HG03378 (cell line): ENCODE measurements around the gene CYP3A7.
"Not testable (repeated sequence)": the region's sequence is repeated elsewhere in the genome, so short reads cannot be mapped to it uniquely, and the experiment has no call there.

Source experiments
- ATAC-seq: cut with Tn5 transposase; IDR thresholded peaks from one replicate; pipeline ENCODE4 v1.9.1; 2021; ENCODE audit warnings: mild to moderate bottlenecking, moderate library complexity; ENCODE audit not compliant: unreplicated experiment

The CYP3A7 gene

DNA sequence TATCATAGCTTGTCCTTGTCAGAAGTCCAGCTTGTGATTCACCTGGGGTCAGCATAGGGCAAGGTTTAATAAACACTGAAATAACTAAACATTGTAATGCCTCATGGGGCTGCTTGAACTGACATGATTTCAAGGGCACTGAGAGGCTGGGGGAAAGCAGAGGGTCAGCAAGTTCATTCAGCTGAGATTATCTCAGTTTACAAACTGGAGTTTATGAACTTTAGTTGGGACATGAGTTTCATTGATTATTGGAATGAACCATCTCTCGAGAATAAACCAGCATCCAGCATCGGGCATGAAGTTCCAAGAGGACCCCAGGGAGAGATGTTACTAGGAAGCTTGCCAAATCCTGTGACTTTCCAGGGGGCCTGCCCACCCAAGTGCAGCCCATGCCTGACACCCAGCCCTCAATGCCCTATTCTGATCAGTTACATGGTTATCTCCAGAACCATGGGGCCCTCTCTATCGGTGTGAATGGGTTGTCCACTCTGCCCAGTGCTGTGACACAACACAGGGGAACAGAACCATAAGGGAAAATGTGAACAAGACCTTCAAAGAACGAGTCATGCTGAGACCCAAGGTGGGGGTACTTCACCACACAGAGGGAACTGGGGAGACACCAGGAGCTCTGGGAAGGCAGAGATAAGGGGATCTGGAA lies 7.9 kb upstream of the CYP3A7 start:
- no peak for ATAC-seq

DNA sequence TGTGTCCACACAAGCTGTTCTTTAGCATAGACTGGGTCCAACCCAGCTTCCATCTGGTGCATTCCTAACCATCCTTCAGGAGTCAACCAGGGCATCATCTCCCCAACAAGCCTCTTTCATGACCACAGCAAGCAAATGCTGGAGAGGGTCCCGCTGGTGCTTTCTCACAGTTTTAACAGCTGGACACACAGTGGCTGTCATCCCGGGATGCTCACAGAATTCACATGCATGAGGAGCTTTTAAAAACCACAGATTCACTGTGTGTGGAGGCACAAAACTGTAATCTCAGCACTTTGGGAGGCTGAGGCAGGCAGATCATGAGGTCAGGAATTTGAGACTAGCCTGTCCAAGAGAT lies 6.4 kb upstream of the CYP3A7 start:
- ATAC-seq: no peak

DNA sequence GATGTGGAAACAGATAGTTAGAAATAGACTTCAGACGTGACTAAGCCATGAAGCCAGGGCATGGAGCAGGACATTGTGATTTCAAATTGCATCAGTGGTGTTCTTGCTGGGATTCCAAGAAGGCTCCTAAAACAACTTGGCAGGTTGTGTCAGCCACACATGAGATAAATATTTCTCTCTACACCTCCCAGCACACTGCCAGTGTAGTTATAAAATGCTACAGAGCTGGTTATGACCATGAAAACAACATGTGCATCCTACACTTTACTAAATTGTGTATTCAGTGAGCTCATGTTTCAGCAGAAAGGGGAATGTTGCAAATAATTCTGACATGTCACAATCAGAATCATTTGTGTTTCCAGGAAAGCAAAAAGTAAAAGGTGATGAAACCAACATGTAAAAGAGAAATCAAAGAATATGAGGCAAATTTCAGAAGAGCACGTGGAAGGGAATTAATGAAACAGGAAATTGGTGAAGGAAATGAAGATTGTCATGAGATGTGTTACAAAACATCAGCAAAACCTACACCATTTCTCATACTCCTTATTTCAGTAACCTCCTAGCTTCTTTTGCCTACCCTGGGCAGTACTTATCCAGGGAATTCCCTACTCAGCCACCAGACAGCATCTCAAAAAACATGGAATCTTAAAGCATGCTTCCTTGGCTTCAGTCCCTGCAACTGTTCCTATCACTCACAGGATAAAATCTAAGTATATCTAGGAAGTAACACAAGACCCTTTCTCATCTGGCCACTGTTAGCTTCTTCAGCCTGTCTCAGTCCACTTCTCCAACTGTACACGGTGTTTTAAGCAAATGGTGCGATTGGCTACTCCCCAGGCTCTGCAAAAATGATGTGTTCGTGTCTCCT lies 5.8 kb upstream of the CYP3A7 start:
- ATAC-seq: no peak

DNA sequence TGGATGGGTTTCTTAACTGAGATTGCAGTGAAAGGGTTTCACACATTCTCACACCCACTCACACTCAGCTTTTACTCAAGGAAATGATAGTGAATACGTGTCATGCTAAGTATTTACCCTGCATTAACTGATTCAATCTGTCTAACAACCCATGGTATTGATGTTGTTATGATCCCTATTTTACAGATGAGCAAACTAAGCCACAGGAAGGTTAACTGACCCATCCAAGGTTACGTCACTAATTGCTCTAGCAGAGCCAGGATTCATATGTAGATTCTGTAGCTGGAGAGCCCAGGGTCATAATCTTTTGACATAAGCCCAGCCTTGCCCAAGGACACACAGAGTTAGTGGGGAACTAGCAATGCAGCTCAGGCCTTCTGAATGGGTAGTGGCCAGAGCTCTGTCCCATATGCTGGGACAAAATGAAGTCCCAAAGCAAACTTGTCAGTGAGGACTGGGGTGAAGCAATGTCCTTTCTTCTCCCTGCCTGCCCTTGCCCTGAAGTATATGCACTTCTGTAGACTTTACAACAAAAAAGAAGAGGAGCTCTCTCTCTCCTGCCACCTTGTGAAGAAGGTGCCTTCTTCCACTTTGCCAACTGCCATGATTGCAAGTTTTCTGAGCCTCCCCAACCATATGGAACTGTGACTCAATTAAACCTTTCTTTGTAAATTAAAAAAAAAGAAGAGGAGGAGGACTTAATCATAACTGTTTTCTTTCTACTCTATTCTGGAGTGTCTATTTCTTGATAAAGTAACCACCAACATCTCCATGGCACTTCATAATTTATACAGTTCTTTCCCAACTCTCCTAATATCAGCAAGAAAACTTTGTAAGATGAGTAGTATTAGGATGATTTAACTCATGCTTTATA lies 4.9 kb upstream of the CYP3A7 start:
- no peak for ATAC-seq

DNA sequence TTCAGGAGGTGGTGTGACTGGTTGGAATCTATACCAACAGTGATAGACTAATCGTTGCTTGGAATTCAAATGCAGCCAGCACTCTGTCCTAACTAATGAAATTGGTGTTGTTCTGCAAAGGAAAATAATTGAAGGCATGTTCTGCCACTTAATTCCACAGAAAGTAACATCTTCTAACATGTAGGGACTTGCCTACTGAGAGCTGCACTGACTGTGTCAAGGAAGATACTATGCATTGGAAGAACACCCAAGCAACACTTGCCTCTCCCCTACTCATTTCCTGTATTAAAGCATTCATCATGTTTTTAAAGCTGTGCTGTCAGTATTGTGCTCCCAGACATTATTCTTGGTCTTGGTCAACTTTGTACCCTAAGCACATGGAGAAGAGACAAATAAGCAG lies 2.7 kb upstream of the CYP3A7 start:
- ATAC-seq: no peak

DNA sequence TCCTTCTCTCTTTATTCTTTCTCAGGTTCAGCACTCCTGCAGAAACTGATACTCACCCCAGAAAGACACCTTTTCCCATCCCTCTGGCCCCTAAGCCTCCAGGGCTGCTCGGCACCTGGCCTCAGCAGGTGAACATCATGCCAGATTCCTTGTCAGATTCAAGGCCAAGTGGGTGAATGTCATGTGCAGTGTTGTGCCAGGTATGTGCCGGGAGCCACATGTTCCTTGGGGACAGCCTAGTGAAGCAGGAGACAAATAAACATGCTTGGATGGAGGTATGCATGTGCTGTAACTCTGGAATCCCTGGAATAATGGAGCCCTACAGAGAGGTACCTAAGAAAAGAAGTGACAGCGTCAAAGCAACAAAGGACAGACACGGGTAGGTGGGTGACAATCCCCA lies 1.7 kb upstream of the CYP3A7 start:
- ATAC-seq: not testable (repeated sequence)

DNA sequence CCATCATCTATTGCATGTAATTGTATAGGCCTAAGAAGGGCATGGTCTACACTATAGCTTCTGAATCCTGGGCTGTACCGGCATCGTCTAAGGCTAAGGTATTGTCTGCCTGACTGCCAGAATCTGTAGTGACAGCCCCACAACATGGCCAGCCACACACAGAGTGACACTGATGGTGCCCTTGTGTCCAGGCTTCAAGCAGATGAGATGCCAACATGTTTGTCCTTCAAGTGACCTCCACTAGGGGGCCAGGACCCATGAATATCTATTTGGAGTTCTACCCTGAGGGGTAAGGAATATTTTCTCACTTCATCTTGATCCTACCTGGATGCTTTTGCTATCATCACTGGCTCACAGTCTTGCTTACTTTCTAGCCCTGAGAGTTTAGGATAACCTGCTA lies 1.5 kb downstream of the CYP3A7 start:
- no peak for ATAC-seq

DNA sequence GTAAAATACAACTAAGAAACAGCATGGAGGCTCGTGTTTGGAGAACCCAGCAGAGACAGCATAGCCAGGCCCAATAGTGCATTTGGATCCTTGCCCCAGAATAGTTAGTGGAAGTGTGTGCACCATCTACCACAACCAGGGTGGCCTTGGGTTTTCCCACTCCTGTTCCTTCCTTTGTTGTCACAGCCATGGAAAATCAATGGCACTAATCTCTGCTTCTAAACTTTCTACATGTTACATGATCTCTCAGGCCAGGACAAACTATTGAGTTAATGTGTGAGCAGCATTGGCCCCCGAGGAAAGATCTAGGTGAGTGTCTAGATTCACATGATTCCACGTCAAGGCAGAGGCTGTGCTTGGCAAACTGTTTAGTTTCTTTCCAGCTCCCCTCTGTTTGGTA lies 2.0 kb downstream of the CYP3A7 start:
- ATAC-seq: no peak

DNA sequence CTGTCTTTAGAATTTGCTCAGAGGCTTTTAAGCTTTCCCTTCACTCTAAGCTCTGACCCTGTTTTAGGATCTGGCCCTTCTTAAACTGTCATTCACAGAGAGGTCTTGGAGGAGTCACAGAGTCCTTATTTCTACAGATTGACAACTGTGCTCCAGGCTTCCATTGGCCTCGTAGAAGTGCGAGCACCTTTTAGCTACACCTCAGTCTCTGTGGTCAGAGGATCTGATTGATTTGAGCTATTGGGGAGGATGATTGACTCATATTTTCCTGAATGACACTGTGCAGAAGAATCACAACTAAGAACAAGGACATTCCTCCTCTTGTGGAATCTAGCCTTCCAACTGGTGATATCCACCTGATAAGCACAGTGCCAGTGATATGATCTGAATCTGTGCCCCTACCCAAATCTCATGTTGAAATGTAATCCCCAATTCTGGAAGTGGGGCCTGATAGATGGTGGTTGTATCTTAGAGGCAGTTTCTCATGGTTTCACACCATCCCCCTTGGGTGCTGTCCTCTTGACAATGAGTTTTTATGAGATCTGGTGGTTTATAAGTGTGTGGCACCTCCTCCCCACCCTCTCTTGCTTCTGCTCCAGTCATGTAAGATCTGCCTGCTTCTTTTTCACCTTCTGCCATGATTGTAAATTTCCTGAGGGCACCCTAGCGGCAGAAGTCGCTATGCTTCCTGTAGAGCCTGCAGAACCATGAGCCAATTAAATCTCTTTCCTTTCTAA lies 3.2 kb downstream of the CYP3A7 start:
- no peak for ATAC-seq

DNA sequence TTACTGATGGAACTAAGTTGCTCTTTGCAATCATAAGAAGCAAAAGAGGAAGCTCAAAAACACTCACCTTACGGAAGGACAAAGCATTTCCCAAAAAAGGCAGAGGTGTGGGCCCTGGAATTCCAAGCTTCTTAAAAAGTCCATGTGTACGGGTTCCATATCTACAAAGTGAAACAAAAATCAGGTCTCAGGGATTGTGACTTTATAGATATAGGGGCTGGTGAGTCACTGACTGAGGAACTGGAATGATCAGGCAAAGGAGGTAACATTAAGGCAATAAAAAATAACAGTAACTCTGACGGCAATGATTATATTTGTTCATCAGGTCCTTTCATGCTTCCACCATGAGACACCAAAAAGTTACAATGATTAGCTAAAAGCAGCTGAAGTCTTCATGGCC lies 4.0 kb downstream of the CYP3A7 start:
- ATAC-seq: no peak

DNA sequence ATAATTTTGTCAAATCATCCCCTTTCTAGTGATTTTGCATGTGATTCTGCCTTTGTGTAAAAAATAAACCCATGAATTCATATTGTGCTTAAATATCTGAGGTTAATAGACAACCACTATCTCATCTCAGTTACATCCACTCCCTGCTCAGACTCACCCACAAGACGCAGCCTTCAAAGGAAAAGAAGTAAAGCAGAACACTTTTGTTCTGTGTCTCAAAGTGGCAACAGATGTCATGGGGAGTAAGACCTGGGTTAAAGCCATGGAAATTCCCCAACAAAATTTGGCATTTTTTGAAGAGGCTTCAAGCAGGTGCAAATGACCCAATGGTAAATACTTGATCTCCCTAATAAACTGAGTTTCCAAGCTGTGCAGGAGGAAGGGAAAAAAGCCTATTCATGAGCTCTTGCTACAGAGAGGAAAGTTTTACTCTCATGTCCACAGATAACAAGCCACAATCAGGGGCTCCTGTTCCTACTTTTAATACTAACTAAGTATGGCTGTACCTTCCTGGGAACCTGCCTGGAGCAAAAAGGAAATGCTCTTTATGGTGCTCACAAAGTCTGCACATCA lies 4.7 kb downstream of the CYP3A7 start:
- no peak for ATAC-seq

DNA sequence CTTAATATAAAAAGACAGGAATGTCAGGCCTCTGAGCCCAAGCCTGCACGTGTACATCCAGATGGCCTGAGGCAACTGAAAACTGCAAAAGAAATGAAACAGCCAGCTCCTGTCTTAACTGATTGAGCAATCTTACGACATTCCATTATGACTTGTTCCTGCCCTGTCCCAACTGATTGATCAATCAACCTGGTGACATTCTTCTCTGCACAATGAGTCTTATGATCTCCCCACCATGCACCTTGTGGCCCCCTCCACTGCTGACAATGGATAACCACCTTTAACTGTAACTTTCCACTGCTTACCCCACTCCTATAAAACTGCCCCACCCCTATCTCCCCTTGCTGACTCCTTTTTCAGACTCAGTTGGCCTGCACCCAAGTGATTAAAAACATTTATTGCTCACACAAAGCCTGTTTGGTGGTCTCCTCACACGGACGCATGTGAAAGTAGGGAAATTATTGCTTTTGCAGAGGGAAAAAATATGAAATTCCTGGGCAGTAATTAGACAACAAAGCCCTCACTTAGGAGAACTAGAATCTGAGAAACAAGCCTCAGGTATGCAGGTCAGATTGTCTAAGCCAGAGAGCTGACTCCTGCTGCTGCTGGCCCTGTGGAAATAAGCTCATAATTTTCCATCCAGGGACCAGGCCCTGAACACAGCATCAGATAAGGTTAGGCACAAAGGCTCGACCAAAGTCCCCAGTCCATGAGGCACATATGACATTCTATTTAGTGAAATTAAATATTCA lies 5.3 kb downstream of the CYP3A7 start:
- no peak for ATAC-seq

DNA sequence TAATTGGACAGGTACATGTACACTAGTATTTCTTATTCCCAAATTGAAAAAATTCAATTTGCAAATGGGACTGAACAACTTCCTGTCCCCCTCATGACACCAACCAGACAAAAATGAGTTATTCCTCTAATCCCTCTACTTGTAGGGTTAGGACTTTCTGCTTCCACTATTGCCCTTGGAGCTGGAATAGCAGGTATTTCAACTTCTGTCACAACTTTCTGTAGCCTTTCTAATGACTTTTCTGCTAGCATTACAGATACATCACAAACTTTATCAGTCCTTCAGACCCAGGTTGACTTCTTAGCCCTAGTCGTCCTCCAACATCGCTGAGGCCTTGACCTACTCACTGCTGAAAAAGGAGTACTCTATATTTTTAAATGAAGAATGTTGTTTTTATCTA lies 6.4 kb downstream of the CYP3A7 start:
- ATAC-seq: no peak

DNA sequence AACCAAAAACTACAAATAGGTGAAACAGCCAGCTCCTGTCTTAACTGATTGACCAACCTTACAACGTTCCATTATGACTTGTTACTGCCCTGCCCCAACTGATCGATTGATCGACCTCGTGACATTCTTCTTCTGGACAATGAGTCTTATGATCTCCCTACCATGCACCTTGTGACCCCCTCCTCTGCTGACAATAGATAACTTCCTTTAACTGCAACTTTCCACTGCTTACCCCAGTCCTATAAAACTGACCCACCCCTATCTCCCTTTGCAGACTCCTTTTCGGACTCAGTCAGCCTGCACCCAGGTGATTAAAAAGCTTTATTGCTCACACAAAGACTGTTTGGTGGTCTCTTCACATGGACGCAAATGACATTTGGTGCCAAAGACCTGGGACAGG lies 11.8 kb downstream of the CYP3A7 start:
- not testable (repeated sequence) for ATAC-seq

DNA sequence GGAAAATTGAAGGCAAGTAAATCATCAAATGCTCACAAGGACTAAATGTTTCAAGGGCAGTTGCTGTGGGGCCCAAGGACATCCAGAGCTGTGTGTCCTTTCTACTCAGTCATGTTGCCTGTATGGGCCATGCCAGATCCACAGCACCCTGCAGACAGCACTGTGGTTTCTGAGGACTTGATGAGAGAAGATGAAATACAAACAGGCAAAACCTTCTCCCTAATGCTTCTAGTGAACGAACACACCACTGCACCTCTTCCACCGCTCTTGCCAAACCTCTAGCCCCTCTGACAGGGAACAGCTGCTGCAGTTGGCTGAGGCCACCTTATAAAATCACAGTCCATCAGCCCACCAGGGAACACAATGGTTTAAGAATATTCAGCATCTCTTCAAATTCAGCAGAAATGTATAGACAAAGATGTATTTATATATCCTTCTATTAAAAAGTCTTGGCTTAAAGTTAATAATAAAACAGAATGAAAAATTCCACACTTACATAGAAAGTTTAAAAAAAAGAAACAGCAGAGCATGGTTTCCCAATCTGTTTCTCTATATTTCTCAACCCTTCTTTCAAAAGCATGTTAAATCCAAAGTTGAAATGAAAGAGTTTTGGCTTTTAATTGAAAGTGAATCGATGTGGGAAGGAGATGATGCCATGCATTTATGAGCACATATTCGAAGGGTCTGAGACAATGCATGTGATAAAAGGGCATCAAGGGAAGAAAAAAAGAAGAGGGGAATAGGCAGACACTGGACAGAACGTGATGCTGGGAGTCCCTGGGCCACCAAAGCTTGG lies 14.0 kb downstream of the CYP3A7 start:
- ATAC-seq: no peak

DNA sequence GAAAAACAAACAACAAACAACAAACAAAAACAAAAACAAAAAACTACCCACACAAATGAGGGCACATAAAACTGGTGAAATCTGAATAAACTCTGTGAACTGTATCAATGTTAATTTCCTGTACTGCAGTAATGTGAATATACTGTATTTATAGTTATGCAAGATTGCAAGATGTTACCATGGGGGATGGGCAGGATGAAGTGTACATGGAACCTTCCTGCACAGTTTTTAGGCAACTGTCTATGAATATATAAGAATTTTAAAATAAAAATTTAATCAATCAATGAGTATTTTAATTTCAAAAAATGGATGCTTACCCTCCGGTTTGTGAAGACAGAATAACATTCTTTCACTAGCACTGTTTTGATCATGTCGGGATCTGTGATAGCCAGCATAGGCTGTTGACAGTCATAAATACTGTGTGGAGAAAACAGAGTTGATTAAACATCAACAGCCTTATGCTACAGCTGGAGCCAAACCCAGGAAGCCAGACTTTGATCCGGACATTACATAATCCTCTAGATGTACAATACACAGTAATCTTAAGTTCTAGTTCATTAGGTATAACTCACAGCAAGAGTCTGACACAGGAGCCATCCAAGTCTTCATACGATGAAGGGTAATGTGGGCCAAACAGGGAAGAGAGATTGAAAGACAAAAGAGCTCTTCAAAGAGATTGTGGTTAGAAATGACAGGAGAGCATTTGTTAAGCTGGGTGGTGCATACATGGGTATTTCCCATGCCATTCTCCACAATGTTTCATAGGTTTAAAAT lies 14.8 kb downstream of the CYP3A7 start:
- ATAC-seq: no peak

DNA sequence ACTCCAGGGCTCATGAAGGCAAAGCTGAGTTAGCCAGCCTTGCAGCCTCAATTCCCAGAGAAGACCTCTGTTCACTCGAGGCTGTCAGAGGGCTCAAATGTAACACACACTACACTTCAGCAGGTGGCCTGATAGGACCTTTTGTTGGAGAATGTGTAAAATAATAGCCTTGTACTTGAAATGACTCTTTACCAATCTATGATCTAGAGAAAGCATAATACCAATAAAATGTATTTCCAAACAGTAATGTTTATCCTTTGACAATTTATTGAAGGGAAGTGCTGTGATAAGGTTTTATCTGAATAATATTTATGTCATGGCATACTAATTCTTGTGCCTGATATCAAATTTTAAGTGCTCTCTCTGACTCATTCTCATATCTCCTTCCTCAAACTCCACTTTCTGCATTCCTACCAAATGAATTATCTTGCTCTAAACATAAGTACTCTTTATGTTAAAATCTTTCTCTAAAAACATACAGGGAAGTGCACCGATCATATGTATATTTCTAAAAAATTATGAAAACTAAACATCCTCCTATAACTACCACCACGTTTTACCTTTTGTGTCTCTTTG lies 20.9 kb downstream of the CYP3A7 start:
- no peak for ATAC-seq
